K562 (cell line): ENCODE data around the gene LEPROT. TPM values are rescaled to one million over a fixed set of nuclear protein-coding genes. Genes with fewer than 3 reads are reported as not detected.
A peak's percentile ranks its signal among the peaks of the same experiment; 100 is the strongest.

Source experiments
- BACH1 ChIP-seq: fragments of 200-800 bp; sonication (Bioruptor generic); IDR thresholded peaks from 2 replicates; pipeline ENCODE4 v1.6.1; 2016; ENCODE audit warnings: missing genetic modification characterization, missing compliant biosample characterization
- CREB1 ChIP-seq, 2 experiments: sonication (generic) in 1 of 2; formaldehyde crosslinking in 1 of 2; IDR thresholded peaks; 2 replicates each; pipeline versions ENCODE4 v1.6.1 to v1.8.0; 2012 to 2022; ENCODE audit warnings: inconsistent platforms in 1 of 2, mild to moderate bottlenecking in 1 of 2, missing genetic modification reagents in 1 of 2, moderate library complexity in 1 of 2
- CSDE1 ChIP-seq, 2 experiments: fragments of 450-650 bp; IDR thresholded peaks; 2 replicates each; pipeline ENCODE4 v1.6.1; 2016; ENCODE audit warnings: mild to moderate bottlenecking in 1 of 2
- FOXK1 ChIP-seq: sonication (generic); formaldehyde crosslinking; IDR thresholded peaks from 2 replicates; pipeline ENCODE4 v1.8.0; 2022; ENCODE audit warnings: missing genetic modification reagents, mild to moderate bottlenecking, borderline replicate concordance
- MAFG ChIP-seq: fragments of 450-650 bp; conservative IDR thresholded peaks from 2 replicates; pipeline ENCODE4 v1.6.1; 2016; ENCODE audit warnings: missing genetic modification characterization, missing compliant biosample characterization
- MIER1 ChIP-seq: fragments of 450-650 bp; IDR thresholded peaks from 2 replicates; pipeline ENCODE4 v1.6.1; 2016; ENCODE audit warnings: antibody characterized with exemption, mild to moderate bottlenecking, low read depth
- MYNN ChIP-seq, 2 experiments: sonication (generic); formaldehyde crosslinking in 1 of 2; IDR thresholded peaks; 2 replicates each; pipeline versions ENCODE4 v1.5.0 to v1.6.1; 2016 to 2020; ENCODE audit warnings: antibody characterized with exemption in 1 of 2, missing genetic modification reagents in 1 of 2
- POLR2A ChIP-seq: fragments of 450-650 bp; conservative IDR thresholded peaks from 2 replicates; pipeline ENCODE4 v1.6.1; 2016
- PTBP1 ChIP-seq: fragments of 200-400 bp; formaldehyde crosslinking; IDR thresholded peaks from 2 replicates; pipeline ENCODE4 v1.6.1; 2017; ENCODE audit warnings: low read depth, low read length
- TAF1 ChIP-seq: IDR thresholded peaks from 2 replicates; pipeline ENCODE4 v1.6.1; 2011; ENCODE audit warnings: mild to moderate bottlenecking, low read length, moderate library complexity; ENCODE audit not compliant: insufficient read depth, control insufficient read depth, severe bottlenecking; ENCODE audit errors: extremely low read depth
- ZNF592 ChIP-seq: fragments of 450-650 bp; IDR thresholded peaks from 2 replicates; pipeline ENCODE4 v1.6.1; 2017; ENCODE audit warnings: antibody characterized with exemption, mild to moderate bottlenecking
- polyA plus RNA-seq, 8 experiments: library from polyadenylated mRNA; depleted of rRNA in 4 of 8; stranded (reverse) in 5 of 8; unstranded in 3 of 8; fragments of >200 nt; fragmentation: Nextera tagmentation in 2 of 8; fragmentation: Illumina TruSeq in 1 of 8; extraction: Ambion mirVana in 2 of 8; extraction: Trizol in 1 of 8; gene quantifications; 2 replicates each; pipeline versions ENCODE4 v1.2.1 to v1.2.3, GENCODE V29; 2011 to 2014; ENCODE audit warnings: inconsistent platforms in 1 of 8, missing spikeins in 1 of 8
- total RNA-seq, 7 experiments: library from RNA; depleted of rRNA in 6 of 7; stranded (reverse); fragments of >200 nt in 6 of 7; fragmentation: Illumina TruSeq in 2 of 7; extraction: Trizol in 2 of 7; gene quantifications; 2 replicates each; pipeline versions ENCODE4 v1.2.1 to v1.2.3, GENCODE V29; 2011 to 2021; ENCODE audit warnings: low replicate concordance in 1 of 7
- TF ChIP-seq, protein P1 (sequence below), 2 experiments: fragments of 450-650 bp; IDR thresholded peaks; 2 replicates each; pipeline ENCODE4 v1.6.1; 2018; ENCODE audit warnings: mild to moderate bottlenecking in 2 of 2, low read depth in 1 of 2; ENCODE audit not compliant: partially characterized antibody in 2 of 2
- TF ChIP-seq, protein P2 (sequence below): fragments of 250-450 bp; sonication (Bioruptor Pico); IDR thresholded peaks from 2 replicates; pipeline ENCODE4 v1.8.0; 2022; ENCODE audit warnings: moderate library complexity, mild to moderate bottlenecking, inconsistent platforms
- TF ChIP-seq, protein P3 (sequence below): fragments of 250-450 bp; sonication (Bioruptor Pico); IDR thresholded peaks from 2 replicates; pipeline ENCODE4 v1.5.0; 2022; ENCODE audit warnings: mild to moderate bottlenecking

The LEPROT gene
- total and polyA plus RNA-seq, 9 of the 15 experiments (the other 6 are each of a cell fraction or from before 2014, with no cell fraction given), result 28.1 to 97.5 (median 45.8) TPM

DNA sequence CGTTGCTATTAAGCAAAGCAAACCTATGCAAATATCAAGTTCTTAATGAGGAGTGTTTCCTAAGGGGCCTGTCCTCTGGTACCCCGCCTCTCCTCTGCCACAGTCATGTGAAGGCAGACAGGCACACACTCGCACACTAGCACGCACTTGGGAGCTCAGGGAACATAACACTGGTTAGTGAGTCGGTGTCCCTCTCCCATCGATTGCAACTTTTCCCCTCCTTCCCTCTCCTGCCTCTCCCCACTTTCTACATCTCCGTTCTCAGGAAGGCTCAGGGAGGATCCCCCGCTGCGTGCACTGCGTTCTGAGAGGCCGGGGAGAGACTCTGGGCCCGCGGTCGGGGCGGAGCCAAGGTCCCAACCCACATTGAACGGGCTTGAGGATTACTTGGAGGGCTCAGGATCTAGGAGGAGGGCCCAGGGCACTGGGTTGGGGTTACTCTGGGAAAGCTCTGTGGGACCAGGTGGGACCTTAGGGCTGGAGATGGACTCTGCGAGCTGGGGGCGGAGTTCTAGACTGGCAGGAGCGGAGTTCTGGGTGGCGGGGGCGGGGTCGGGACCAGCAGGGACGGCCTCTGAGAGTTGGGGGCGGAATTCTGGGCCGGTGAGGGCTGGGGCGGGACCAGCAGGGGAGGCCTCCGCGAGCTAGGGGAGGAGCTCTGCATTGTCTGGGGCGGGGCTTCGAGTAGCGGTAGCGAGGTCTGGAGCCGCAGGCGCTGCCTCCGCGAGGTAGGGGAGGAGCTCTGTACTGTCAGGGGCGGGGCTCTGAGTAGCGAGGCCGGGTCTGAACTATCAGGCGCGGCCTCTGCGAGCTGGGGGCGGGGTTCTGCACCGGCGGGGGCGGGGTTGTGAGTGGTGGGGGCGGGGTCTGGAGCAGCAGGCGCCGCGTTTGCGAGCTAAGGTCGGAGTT, 533 bp upstream of the LEPROT start (continued):
- TF ChIP-seq ZNF592, result peak; percentile 74
- 0 out of 2 replicates have a peak, but pooled peaks have one; percentile 11 for TF ChIP-seq CREB1 (IDR thresholded peaks at IDR 0.05)
- TF ChIP-seq CREB1 (CRISPR knock-in tag; IDR thresholded peaks at IDR 0.05), result no peak
- no peak for TF ChIP-seq BACH1 (tag)
- TF ChIP-seq MIER1, result 0 out of 2 replicates have a peak, but pooled peaks have one; percentile 56
- TF ChIP-seq, protein P1, sequence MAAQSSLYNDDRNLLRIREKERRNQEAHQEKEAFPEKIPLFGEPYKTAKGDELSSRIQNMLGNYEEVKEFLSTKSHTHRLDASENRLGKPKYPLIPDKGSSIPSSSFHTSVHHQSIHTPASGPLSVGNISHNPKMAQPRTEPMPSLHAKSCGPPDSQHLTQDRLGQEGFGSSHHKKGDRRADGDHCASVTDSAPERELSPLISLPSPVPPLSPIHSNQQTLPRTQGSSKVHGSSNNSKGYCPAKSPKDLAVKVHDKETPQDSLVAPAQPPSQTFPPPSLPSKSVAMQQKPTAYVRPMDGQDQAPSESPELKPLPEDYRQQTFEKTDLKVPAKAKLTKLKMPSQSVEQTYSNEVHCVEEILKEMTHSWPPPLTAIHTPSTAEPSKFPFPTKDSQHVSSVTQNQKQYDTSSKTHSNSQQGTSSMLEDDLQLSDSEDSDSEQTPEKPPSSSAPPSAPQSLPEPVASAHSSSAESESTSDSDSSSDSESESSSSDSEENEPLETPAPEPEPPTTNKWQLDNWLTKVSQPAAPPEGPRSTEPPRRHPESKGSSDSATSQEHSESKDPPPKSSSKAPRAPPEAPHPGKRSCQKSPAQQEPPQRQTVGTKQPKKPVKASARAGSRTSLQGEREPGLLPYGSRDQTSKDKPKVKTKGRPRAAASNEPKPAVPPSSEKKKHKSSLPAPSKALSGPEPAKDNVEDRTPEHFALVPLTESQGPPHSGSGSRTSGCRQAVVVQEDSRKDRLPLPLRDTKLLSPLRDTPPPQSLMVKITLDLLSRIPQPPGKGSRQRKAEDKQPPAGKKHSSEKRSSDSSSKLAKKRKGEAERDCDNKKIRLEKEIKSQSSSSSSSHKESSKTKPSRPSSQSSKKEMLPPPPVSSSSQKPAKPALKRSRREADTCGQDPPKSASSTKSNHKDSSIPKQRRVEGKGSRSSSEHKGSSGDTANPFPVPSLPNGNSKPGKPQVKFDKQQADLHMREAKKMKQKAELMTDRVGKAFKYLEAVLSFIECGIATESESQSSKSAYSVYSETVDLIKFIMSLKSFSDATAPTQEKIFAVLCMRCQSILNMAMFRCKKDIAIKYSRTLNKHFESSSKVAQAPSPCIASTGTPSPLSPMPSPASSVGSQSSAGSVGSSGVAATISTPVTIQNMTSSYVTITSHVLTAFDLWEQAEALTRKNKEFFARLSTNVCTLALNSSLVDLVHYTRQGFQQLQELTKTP (IDR thresholded peaks at IDR 0.05; ENCODE audit: low read depth in 1 of 2, partially characterized antibody in 2 of 2), result peak in 1 of 2 experiments; percentile 65
- 0 out of 2 replicates have a peak, but pooled peaks have one; percentile 30 for TF ChIP-seq MYNN (IDR thresholded peaks at IDR 0.05)
- no peak for TF ChIP-seq MYNN (CRISPR knock-in tag; IDR thresholded peaks at IDR 0.05)
- TF ChIP-seq FOXK1 (CRISPR knock-in tag), result no peak
- peak; percentile 21 for TF ChIP-seq TAF1
- TF ChIP-seq MAFG (tag), result no peak
- peak; percentile 66 for TF ChIP-seq POLR2A
- TF ChIP-seq, protein P2, sequence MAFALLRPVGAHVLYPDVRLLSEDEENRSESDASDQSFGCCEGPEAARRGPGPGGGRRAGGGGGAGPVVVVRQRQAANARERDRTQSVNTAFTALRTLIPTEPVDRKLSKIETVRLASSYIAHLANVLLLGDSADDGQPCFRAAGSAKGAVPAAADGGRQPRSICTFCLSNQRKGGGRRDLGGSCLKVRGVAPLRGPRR (CRISPR knock-in tag), result no peak
- TF ChIP-seq PTBP1, result no peak
- TF ChIP-seq, protein P3, sequence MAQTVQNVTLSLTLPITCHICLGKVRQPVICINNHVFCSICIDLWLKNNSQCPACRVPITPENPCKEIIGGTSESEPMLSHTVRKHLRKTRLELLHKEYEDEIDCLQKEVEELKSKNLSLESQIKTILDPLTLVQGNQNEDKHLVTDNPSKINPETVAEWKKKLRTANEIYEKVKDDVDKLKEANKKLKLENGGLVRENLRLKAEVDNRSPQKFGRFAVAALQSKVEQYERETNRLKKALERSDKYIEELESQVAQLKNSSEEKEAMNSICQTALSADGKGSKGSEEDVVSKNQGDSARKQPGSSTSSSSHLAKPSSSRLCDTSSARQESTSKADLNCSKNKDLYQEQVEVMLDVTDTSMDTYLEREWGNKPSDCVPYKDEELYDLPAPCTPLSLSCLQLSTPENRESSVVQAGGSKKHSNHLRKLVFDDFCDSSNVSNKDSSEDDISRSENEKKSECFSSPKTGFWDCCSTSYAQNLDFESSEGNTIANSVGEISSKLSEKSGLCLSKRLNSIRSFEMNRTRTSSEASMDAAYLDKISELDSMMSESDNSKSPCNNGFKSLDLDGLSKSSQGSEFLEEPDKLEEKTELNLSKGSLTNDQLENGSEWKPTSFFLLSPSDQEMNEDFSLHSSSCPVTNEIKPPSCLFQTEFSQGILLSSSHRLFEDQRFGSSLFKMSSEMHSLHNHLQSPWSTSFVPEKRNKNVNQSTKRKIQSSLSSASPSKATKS (CRISPR knock-in tag), result no peak
- TF ChIP-seq CSDE1 (IDR thresholded peaks at IDR 0.05), result no peak
